Immature natural killer cell (primary cell): ENCODE results near the gene KIRREL3. TPM values are rescaled to one million over a fixed set of nuclear protein-coding genes. Genes with fewer than 3 reads are reported as not detected.
"Not testable (repeated sequence)": the region's sequence is repeated elsewhere in the genome, so short reads cannot be mapped to it uniquely, and the experiment has no call there.

Experiments
- DNase-seq, 3 donors: peaks; one replicate each; pipeline ENCODE4 v3.0.0; 2022; ENCODE audit warnings: mixed read lengths in 1 of 3
- H3K27ac Mint-ChIP-seq, 6 donors: one replicate each; pipeline ENCODE4 v1.8.0; 2020; ENCODE audit warnings: mixed read lengths in 6 of 6, mild to moderate bottlenecking in 5 of 6, inconsistent platforms in 4 of 6, moderate library complexity in 3 of 6
- H3K27me3 Mint-ChIP-seq, 3 donors: one replicate each; pipeline ENCODE4 v1.8.0; 2020 to 2021; ENCODE audit warnings: low read depth in 3 of 3, mild to moderate bottlenecking in 3 of 3, mixed read lengths in 3 of 3, moderate library complexity in 3 of 3, inconsistent platforms in 1 of 3
- H3K36me3 Mint-ChIP-seq, 3 donors: one replicate each; pipeline ENCODE4 v1.8.0; 2020; ENCODE audit warnings: mixed read lengths in 3 of 3, inconsistent platforms in 2 of 3, mild to moderate bottlenecking in 2 of 3
- H3K4me1 Mint-ChIP-seq, 2 donors: one replicate each; pipeline ENCODE4 v1.8.0; 2020; ENCODE audit warnings: inconsistent platforms in 2 of 2, mild to moderate bottlenecking in 2 of 2, mixed read lengths in 2 of 2, moderate library complexity in 1 of 2
- H3K4me3 Mint-ChIP-seq, 5 donors: one replicate each; pipeline ENCODE4 v1.8.0; 2020; ENCODE audit warnings: mild to moderate bottlenecking in 5 of 5, mixed read lengths in 5 of 5, inconsistent platforms in 3 of 5, moderate library complexity in 3 of 5
- H3K9me3 Mint-ChIP-seq, 6 donors: one replicate each; pipeline ENCODE4 v1.8.0; 2020; ENCODE audit warnings: mild to moderate bottlenecking in 6 of 6, mixed read lengths in 6 of 6, inconsistent platforms in 4 of 6, moderate library complexity in 3 of 6
- polyA plus RNA-seq, 3 donors: library from polyadenylated mRNA; unstranded; fragments of 300-500 nt; fragmentation: Illumina TruSeq; gene quantifications; one replicate each; pipeline ENCODE4 v1.2.3, GENCODE V29; 2021

KIRREL3 gene
- polyA plus RNA-seq, 3 donors from 2014 or later: 0.66 TPM; not detected in 2

GRCh38 chr11:126375726-126376125 is 624.8 kb downstream of the KIRREL3 start:
- H3K4me3 Mint-ChIP-seq: no peak overlapping the region
- H3K9me3 Mint-ChIP-seq: no peaks in the 10 kb centered on the region
- no peak for DNase-seq
- H3K27ac Mint-ChIP-seq: peak overlapping the region in 2 of 6 donors; percentile 32 to 74
- H3K4me1 Mint-ChIP-seq: peaks cover 19 to 21% of the 10 kb centered on the region in 2 donors
- peaks cover 0 to 3% (median 1%) of the 10 kb centered on the region in 3 donors for H3K27me3 Mint-ChIP-seq
- H3K36me3 Mint-ChIP-seq: no peaks in the 10 kb centered on the region

- H3K36me3 Mint-ChIP-seq, H3K27me3 Mint-ChIP-seq, H3K4me3 Mint-ChIP-seq, H3K9me3 Mint-ChIP-seq, DNase-seq: not testable (repeated sequence)
- Mint-ChIP-seq H3K4me1 (peaks cover 26 to 29% of the 10 kb centered on the region in 2 donors), H3K27ac (peak overlapping the region in 1 of 6 donors; percentile 57)
Observed at GRCh38 chr11:126374562-126375300, 625.8 kb downstream of the KIRREL3 start.

- Mint-ChIP-seq H3K4me1 (peaks cover 32 to 35% of the 10 kb centered on the region in 2 donors), H3K27ac (peak overlapping the region in 2 of 6 donors; percentile 57)
- H3K36me3 Mint-ChIP-seq, H3K27me3 Mint-ChIP-seq, DNase-seq, H3K9me3 Mint-ChIP-seq, H3K4me3 Mint-ChIP-seq: not testable (repeated sequence)
Observed at GRCh38 chr11:126373389-126374066, 627.0 kb downstream of the KIRREL3 start.
